Sigmoid colon (tissue), 4 donors: ENCODE results near the gene NUDT16.

Source experiments
- EP300 ChIP-seq, 4 donors: sonication (generic); formaldehyde crosslinking; IDR thresholded peaks; one replicate each; pipeline ENCODE4 v1.6.1; 2017; ENCODE audit warnings: antibody characterized with exemption in 4 of 4
- POLR2A ChIP-seq, 2 donors: fragments of 450-650 bp; IDR thresholded peaks; one replicate each; pipeline ENCODE4 v1.6.1; 2016; ENCODE audit warnings: antibody characterized with exemption in 2 of 2, mild to moderate bottlenecking in 2 of 2, moderate library complexity in 2 of 2
- POLR2AphosphoS5 ChIP-seq, 4 donors: sonication (generic); formaldehyde crosslinking; IDR thresholded peaks; one replicate each; pipeline ENCODE4 v1.6.1; 2017; ENCODE audit warnings: antibody characterized with exemption in 4 of 4
- TF ChIP-seq, protein P1 (sequence below), 4 experiments: fragments of 450-650 bp in 3 of 4; fragments of 200-600 bp in 1 of 4; IDR thresholded peaks; one replicate each; pipeline ENCODE4 v1.5.1; 2016 to 2019; ENCODE audit warnings: antibody characterized with exemption in 4 of 4, mild to moderate bottlenecking in 3 of 4, moderate library complexity in 2 of 4

DNA sequence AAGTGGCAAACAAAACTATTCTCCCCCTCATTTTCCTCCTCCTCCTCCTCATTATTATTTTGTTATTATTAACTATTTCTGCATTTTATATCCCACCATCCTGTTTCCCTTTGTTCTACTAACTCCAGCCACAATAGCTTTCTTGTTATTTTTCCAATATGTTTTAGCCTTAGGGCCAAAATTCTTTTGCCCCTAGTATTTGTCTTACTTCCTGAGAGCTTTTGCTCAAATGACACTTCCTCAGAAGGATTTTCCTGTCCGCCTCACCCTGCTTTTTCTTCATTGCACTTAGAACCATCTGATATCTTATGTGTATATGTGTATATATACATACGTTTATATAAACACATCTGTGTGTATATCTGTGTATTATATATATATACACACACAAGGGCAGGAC lies 32.7 kb upstream of the NUDT16 start:
- TF ChIP-seq, protein P1, sequence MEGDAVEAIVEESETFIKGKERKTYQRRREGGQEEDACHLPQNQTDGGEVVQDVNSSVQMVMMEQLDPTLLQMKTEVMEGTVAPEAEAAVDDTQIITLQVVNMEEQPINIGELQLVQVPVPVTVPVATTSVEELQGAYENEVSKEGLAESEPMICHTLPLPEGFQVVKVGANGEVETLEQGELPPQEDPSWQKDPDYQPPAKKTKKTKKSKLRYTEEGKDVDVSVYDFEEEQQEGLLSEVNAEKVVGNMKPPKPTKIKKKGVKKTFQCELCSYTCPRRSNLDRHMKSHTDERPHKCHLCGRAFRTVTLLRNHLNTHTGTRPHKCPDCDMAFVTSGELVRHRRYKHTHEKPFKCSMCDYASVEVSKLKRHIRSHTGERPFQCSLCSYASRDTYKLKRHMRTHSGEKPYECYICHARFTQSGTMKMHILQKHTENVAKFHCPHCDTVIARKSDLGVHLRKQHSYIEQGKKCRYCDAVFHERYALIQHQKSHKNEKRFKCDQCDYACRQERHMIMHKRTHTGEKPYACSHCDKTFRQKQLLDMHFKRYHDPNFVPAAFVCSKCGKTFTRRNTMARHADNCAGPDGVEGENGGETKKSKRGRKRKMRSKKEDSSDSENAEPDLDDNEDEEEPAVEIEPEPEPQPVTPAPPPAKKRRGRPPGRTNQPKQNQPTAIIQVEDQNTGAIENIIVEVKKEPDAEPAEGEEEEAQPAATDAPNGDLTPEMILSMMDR (IDR thresholded peaks at IDR 0.05), result no peak
- TF ChIP-seq POLR2A (IDR thresholded peaks at IDR 0.05), result no peak
- no peak for TF ChIP-seq POLR2AphosphoS5 (IDR thresholded peaks at IDR 0.05)
- TF ChIP-seq EP300 (IDR thresholded peaks at IDR 0.05), result no peak
